Measurements from ENCODE around the gene KRTAP20-3. TPM values are rescaled to one million over a fixed set of nuclear protein-coding genes. Genes with fewer than 3 reads are reported as not detected.

KRTAP20-3 gene
- total RNA-seq, 1 donor from 2014 or later, result not detected

DNA sequence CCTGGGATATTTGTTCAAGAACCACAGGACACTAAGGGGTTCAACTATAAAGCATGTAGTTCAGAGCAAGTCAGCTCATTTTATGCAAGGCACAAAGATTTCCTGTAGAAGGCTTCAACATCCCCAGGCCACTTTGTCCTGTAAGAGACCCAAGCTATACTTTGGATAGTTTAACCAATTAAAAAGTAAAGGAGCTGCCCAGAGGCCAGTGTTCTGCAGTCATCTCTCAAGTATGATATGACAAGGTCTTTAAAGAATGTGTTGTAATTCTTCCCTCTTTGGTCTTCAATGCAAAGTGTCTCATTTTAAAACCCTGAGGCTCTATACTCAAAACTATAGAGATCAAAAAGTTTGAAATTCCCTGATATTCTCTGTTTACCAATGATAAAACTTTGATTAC is 34.1 kb downstream of the KRTAP20-3 start:
- no peak for DNase-seq (ENCODE audit: extremely low read depth, low read depth, low spot score)

- no peak for DNase-seq (ENCODE audit: extremely low read depth, low read depth, low spot score)
Observed at GRCh38 chr21:30680586-30680985, 37.9 kb downstream of the KRTAP20-3 start.

DNA sequence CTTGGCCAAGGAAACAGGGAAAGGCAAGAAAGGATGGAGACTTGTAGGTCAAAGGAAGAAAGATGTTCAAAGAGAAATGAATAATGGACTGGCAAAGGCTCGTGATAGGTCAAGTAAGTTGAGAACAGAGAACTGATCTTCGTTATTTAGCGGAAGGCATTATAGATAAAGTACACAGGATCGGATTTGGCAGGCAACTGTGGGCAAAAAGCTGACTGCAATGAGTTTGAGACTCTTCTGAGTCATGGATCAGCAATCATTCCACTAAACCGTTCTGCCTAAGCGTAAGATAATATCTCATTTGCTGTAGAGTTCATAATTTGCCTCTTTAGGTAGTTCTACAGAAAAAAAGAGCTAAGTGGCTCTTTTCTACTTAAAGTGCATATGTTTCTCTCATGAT is 41.8 kb downstream of the KRTAP20-3 start:
- DNase-seq (ENCODE audit: extremely low read depth, low read depth, low spot score), result no peak

DNA sequence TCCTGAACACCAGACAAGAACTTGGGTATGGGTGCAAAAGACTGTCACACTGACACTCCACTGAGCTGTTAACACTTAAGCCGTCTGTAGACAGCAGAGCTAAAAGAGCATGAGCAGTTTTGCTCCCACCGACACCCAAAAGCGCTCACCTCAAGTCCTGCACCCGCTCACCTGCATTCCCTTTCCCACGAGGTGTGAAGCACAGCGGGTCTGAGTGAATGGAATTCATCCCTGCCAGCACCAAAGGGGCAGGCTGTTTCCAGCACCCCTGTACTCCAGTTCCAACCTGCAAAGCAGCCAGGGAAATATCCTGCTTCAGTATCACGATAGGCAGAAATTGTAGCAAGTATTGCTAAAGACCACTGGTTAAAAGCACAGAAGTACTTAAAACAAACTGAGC is 47.2 kb downstream of the KRTAP20-3 start:
- DNase-seq (ENCODE audit: extremely low read depth, low read depth, low spot score), result no peak

Other genes with a start within 250 kb of the KRTAP20-3 start
- gene KRTAP13-1, start 246.8 kb upstream of the KRTAP20-3 start, total RNA-seq, result not detected in 2 replicates
- not detected in 2 replicates for gene KRTAP13-3, start 216.9 kb upstream of the KRTAP20-3 start, total RNA-seq
- gene KRTAP13-4, start 212.6 kb upstream of the KRTAP20-3 start, total RNA-seq, result not detected in 2 replicates
- not detected in 2 replicates for gene KRTAP15-1, start 202.6 kb upstream of the KRTAP20-3 start, total RNA-seq
- not detected in 2 replicates for gene KRTAP19-1, start 162.5 kb upstream of the KRTAP20-3 start, total RNA-seq
- gene KRTAP19-2, start 155.4 kb upstream of the KRTAP20-3 start, total RNA-seq, result not detected in 2 replicates
- not detected in 2 replicates for gene KRTAP19-3, start 150.9 kb upstream of the KRTAP20-3 start, total RNA-seq
- not detected in 2 replicates for gene KRTAP19-4, start 145.7 kb upstream of the KRTAP20-3 start, total RNA-seq
- gene KRTAP19-5, start 140.7 kb upstream of the KRTAP20-3 start, total RNA-seq, result not detected in 2 replicates
- not detected in 2 replicates for gene KRTAP19-6, start 101.0 kb upstream of the KRTAP20-3 start, total RNA-seq
- gene KRTAP19-7, start 81.5 kb upstream of the KRTAP20-3 start, total RNA-seq, result not detected in 2 replicates
- not detected in 2 replicates for gene KRTAP22-2, start 52.5 kb upstream of the KRTAP20-3 start, total RNA-seq
- gene KRTAP6-3, start 50.4 kb upstream of the KRTAP20-3 start, total RNA-seq, result not detected in 2 replicates
- not detected in 2 replicates for gene KRTAP6-2, start 44.0 kb upstream of the KRTAP20-3 start, total RNA-seq
- gene KRTAP22-1, start 41.8 kb upstream of the KRTAP20-3 start, total RNA-seq, result not detected in 2 replicates
- not detected in 2 replicates for gene KRTAP6-1, start 28.9 kb upstream of the KRTAP20-3 start, total RNA-seq
- not detected in 2 replicates for gene KRTAP20-1, start 26.4 kb upstream of the KRTAP20-3 start, total RNA-seq
- gene KRTAP20-4, start 22.2 kb upstream of the KRTAP20-3 start, total RNA-seq, result not detected in 2 replicates
- gene KRTAP20-2, start 7.7 kb upstream of the KRTAP20-3 start, total RNA-seq, result not detected in 2 replicates
- not detected in 2 replicates for gene KRTAP21-3, start 75.9 kb downstream of the KRTAP20-3 start, total RNA-seq
- gene KRTAP21-2, start 104.4 kb downstream of the KRTAP20-3 start, total RNA-seq, result not detected in 2 replicates
- not detected in 2 replicates for gene KRTAP21-1, start 112.6 kb downstream of the KRTAP20-3 start, total RNA-seq
- gene KRTAP8-1, start 170.4 kb downstream of the KRTAP20-3 start, total RNA-seq, result not detected in 2 replicates
- not detected in 2 replicates for gene KRTAP7-1, start 186.9 kb downstream of the KRTAP20-3 start, total RNA-seq
- not detected in 2 replicates for gene KRTAP11-1, start 238.7 kb downstream of the KRTAP20-3 start, total RNA-seq